Left kidney (tissue), 2 donors: ENCODE measurements around the gene FN3KRP. TPM values are rescaled to one million over a fixed set of nuclear protein-coding genes. Genes with fewer than 3 reads are reported as not detected.

Experiments
- DNase-seq: peaks from one replicate; pipeline ENCODE4 v3.0.0-alpha.2; 2013
- polyA plus RNA-seq: library from polyadenylated mRNA; unstranded; fragments of 120-200 nt; gene quantifications from one replicate; pipeline ENCODE4 v1.2.1, GENCODE V29; 2013; ENCODE audit not compliant: insufficient read length

FN3KRP gene
- polyA plus RNA-seq, 1 donor, result 49.4 TPM

DNA sequence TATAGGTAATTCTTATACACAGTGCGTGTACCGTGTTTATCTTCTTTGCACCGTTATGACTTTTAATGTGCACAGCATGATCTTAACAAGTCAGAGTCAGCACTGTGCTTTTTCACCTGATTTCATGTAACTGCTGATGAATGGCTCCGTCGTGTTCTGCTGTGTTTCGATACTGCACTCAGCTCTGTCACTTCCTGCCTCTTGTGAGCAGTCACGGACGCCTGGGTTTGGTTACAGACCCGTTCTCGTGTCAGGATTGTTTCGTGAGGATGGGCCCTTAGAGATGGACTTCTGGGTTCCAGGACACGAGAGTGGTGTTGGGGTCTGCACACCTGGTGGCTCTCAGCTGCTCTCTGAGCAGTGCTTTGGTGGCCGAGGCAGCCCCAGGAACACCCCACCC lies 59.9 kb downstream of the FN3KRP start:
- no peak for DNase-seq

Other genes starting within 250 kb of the FN3KRP start
- gene FOXK2, start 197.0 kb upstream of the FN3KRP start, polyA plus RNA-seq, result 38.3 TPM
- gene WDR45B, start 68.3 kb upstream of the FN3KRP start, polyA plus RNA-seq, result 106 TPM
- gene RAB40B, start 18.0 kb upstream of the FN3KRP start, polyA plus RNA-seq, result 16.3 TPM
- 29.7 TPM for gene FN3K, start 18.9 kb downstream of the FN3KRP start, polyA plus RNA-seq
- gene TBCD, start 35.4 kb downstream of the FN3KRP start, polyA plus RNA-seq, result 76.4 TPM
- gene ZNF750, start 123.3 kb downstream of the FN3KRP start, polyA plus RNA-seq, result 1.5 TPM